HL-60 (cell line): ENCODE measurements around the gene ARHGAP33.

ENCODE experiments used
- CTCF ChIP-seq: IDR thresholded peaks from one replicate; pipeline ENCODE4 v1.5.1; 2011; ENCODE audit warnings: low read length, control low read depth, inconsistent platforms; ENCODE audit not compliant: insufficient read depth
- POLR2AphosphoS5 ChIP-seq: IDR thresholded peaks from 2 replicates; pipeline ENCODE4 v1.6.1; 2012; ENCODE audit warnings: low read depth

GRCh38 chr19:35779033-35779432 lies 3.7 kb downstream of the ARHGAP33 start:
- TF ChIP-seq CTCF (no peak), POLR2AphosphoS5 (no peak)
